Hematopoietic multipotent progenitor cell treated with erythropoietin and hydrocortisone succinate and interleukin-3 and kit ligand, for 8 days (in vitro differentiated cells): ENCODE data around the gene WNT9B.

Experiments
- DNase-seq: peaks from one replicate; pipeline ENCODE4 v3.0.0-alpha.2; 2015

WNT9B gene

GRCh38 chr17:46885415-46886309, 34.3 kb downstream of the WNT9B start:
- DNase-seq: no peak

GRCh38 chr17:46886310-46886663, 34.9 kb downstream of the WNT9B start:
- DNase-seq: no peak

- peak; percentile 60 for DNase-seq
Observed at GRCh38 chr17:46887717-46888116, 36.3 kb downstream of the WNT9B start.

GRCh38 chr17:46888727-46889126, 37.3 kb downstream of the WNT9B start:
- DNase-seq: no peak

GRCh38 chr17:46889519-46889918, 38.1 kb downstream of the WNT9B start:
- DNase-seq: no peak

- DNase-seq: no peak
Observed at GRCh38 chr17:46889992-46890564, 38.7 kb downstream of the WNT9B start.

GRCh38 chr17:46890638-46891037, 39.3 kb downstream of the WNT9B start:
- DNase-seq: no peak

- DNase-seq: no peak
Observed at GRCh38 chr17:46892192-46892703, 40.9 kb downstream of the WNT9B start.

GRCh38 chr17:46894024-46894423, 42.6 kb downstream of the WNT9B start:
- no peak for DNase-seq

- no peak for DNase-seq
Observed at GRCh38 chr17:46894476-46895151, 43.2 kb downstream of the WNT9B start.

- no peak for DNase-seq
Observed at GRCh38 chr17:46895171-46895570, 43.8 kb downstream of the WNT9B start.

GRCh38 chr17:46896991-46897390, 45.6 kb downstream of the WNT9B start:
- DNase-seq: no peak

- DNase-seq: no peak
Observed at GRCh38 chr17:46898364-46898763, 47.0 kb downstream of the WNT9B start.

GRCh38 chr17:46898860-46899259, 47.5 kb downstream of the WNT9B start:
- no peak for DNase-seq

GRCh38 chr17:46901291-46901690, 49.9 kb downstream of the WNT9B start:
- DNase-seq: no peak

GRCh38 chr17:46903762-46904672, 52.6 kb downstream of the WNT9B start:
- DNase-seq: no peak

- DNase-seq: no peak
Observed at GRCh38 chr17:46908068-46908737, 56.8 kb downstream of the WNT9B start.

GRCh38 chr17:46910179-46910927, 59.0 kb downstream of the WNT9B start:
- DNase-seq: no peak

GRCh38 chr17:46911311-46911710, 59.9 kb downstream of the WNT9B start:
- DNase-seq: no peak

GRCh38 chr17:46915596-46915995, 64.2 kb downstream of the WNT9B start:
- DNase-seq: no peak

- DNase-seq: no peak
Observed at GRCh38 chr17:46916211-46916610, 64.8 kb downstream of the WNT9B start.
